Dedifferentiated amniotic fluid mesenchymal stem cell (primary cell): ENCODE results near the gene ATXN10.

Experiments used
- DNase-seq: peaks from one replicate; pipeline ENCODE4 v3.0.0-alpha.2; 2016; ENCODE audit errors: extremely low spot score

ATXN10 gene

DNA sequence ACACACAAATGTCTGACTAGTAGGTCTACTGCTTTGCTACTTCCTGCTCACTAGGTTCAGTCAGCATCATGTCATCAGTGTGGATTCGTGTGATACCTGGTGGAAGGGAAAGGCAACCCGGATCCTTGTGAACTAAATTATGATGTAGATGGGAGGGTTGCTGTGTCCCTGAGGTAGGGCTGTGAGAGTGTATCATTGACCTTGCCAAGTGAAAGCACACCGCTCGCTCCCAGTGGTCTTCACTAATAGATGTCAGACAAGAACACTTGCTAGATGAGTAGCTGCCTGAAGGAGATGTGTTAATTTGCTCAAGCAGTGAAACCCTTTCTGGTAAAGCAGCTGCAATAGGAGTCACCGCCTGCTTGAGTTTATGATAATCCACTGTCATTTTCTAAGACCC is 185.9 kb downstream of the ATXN10 start:
- DNase-seq: no peak

DNA sequence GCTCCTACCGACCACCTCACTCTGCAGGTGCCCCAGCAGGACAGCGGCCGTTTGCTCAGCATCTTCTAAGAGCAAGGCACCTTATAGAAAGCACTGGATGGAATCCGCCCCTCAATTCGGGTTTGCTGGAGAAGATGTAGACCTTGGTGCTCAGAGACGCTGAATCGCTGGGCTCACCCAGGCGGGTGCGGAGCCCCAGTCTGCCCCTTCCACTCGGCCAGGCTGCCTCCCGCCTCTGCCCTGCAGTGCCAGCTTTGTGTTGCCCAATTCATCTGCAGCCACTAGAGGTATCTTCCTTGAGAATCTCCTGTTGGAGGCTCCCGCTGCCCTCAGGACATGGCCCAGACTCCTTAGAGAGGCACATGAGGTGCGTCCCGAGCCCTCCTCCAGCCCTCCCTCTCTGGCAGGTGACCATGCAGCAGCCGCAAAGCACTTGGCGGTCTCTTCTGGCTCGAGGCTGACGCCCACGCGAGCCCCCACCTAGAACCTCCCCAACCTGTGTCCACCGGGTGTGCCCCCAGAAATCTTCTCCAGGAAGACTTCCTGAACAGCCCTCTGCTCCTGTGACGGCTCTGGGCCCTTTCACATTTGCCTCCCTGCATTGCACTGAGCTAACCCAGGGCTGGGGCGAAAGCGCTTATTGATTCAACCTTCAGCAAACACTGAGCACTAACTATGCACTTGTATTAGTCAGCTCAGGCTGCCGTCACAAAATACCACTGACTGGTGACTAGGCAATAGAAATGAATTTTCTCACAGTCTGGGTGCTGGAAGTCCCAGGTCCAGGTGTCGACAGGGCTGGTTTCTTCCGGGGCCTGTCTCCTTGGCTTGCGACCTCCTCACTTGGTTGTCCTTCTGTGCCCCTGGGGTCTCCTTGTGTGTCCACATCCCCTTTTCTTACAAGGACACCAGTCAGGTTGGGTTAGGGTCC is 187.9 kb downstream of the ATXN10 start:
- no peak for DNase-seq

DNA sequence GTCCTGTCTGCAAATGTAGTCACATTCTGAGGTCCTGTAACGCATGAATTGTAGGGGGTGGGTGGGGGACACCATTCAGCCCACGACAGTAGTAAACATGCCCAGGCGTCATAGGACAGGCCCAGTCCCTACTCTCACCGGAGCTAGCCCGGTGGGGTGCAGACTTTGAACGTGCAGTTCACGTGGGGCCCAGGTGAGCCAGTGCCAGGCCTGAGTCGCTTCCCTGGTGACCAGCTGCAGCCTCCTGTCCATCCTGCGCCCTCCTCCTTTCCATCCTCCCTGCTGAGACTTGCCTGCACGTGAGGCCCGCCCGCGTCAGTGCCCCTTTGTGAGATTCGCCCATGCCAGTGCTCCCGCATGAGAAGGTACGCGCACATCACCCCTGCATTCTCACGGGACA is 188.6 kb downstream of the ATXN10 start:
- no peak for DNase-seq

DNA sequence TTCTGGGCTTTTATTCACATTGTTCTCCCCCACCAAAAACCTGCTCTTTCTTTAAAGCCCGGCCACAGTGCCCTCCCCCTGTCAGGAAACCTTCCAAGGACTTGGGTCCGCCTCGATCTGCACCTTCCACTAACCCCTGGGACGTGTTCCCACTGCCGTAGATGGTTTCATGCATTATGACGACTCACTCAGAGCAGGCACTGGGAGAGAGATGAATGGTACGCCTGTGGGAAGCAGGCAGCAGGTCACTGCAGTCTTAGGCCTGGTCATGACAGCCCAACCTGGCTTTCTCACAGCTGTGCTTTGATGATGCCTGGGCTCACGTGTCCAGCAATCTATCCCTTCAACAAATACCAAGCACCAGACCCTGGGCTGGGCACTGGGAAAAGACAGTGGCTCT is 189.6 kb downstream of the ATXN10 start:
- no peak for DNase-seq

DNA sequence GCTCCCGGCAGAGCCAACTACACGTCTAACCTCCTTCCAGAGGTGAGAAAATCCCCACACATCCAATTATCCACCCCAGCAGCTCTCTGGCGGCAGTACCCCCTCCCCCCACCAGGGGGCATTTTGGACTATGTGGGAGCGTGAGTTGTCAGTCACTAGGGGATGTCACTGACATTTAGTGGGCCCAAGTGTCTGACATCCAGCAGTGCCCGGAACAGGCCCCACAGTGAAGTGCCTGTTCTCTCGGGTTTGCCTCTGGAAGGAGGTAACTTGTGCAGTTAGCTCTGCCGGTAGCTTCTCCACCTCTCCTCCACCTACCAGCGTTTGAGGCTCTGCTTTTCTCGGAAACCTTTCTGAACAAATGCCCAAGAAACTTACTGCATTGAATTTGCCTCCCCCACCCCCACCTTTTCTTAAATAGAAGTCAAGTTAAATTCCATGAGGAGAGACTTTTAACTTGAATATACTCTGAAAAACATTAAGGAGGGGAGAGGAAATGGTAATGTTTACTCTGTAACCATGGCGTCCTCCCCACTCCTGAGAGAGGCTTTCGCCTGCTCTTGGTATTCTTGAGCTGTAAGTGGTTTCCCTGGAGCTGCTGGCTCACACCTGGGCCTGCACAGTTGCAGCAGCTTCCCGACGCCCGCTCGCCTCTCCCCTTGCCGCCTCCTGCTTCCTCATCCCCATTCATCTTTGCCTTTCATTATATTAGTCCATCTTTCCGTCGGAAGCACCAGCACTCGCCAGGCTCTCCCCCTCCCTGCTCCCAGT is 192.5 kb downstream of the ATXN10 start:
- DNase-seq: no peak

DNA sequence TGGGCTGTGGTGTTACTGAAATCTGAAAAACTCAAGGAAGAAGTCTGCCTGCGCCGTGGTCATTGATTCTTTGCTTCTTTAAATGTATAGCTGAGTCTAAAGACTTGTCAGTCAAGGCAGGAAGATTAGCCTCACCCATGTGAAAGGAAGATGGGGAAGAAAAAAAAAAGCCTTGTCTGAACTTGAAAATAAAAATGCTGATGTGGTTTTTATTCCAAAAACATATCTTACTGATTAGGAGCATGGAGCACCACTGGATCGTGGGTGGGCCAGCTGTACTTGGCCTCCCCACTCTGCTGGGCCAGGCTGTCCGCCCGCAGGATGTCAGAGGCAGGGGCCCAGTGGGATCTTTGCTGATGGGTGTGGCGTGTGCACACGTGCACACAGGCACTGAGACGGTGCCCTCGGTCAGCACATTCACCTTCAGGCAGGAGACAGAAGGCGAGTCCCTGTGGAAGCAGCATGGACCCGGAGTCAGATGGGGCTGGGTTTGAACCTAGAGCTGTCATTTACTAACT is 193.4 kb downstream of the ATXN10 start:
- DNase-seq: no peak

DNA sequence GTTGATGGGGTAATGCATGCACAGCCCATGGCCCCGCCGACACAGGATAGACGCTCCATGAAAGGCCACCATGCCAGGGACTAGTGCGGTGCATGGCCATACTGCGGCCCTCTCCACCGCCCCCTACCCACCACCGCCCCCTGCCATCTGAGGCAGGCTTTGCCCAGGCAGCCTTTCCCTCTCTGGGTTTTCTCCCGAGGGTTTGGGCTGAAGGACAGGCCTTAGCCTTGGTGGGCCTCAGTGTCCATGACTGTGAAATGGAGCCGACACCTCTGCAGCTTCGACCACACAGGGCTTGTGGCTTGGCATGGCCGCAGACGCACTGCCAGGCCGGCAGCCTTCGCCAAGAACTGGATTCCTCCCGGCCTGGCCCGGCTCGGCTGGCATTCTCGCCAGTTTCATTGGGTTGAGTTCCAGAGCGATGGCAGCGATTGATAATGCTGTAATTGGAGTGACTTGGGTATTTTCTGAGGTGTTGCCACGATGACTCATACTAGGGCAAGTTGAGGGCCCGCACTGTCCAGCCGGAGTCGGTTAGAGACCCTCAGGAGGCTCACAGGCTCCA is 194.0 kb downstream of the ATXN10 start:
- no peak for DNase-seq

DNA sequence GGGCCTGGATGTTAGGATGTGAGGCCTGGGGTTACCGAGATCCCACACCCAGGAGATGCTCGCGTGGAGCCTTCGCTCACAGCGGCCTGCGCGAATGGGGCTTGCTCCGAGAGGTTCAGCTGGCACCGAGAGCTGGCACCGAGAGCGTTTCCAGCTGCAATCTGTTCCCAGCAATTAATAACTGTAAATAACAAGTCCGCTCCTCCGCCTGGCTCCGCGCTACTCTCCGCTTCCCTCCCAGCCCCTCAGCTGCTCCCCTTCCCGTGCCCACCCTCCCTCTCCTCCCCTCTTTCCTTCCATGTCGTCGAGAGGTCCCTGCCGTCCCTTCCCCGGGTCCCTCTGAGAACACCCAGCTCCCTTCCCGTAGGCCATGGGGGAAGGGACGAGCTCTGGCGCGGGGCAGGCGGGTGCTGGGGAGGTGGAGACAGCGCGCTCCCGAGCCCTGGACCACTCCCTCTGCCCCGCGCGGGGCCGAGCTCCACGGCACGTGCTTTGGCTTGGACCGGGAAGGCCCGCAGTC is 194.6 kb downstream of the ATXN10 start:
- DNase-seq: no peak

DNA sequence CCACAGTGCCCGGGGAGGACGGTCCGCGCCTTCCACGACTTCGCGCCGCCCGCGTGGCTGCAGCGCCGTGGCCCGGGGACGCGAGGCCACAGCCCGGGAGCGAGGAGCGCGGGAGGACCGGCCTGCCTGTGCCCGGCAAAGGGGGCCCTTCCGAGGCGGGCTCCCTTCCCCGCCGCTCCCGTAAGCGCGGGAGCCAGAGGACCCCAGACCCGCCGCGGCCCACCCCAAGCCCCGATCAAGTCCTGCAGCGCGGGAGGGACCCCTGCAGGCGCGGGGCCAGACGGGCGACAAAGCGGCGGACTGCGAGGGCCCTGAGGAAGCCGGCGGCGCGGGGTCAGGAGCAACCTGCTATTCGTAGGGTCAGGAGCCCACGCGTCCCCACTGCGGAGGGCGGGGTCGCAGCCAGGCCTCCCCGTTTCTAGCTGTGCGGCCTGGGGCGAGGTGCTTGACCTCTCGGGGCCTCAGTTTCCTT is 195.0 kb downstream of the ATXN10 start:
- no peak for DNase-seq

DNA sequence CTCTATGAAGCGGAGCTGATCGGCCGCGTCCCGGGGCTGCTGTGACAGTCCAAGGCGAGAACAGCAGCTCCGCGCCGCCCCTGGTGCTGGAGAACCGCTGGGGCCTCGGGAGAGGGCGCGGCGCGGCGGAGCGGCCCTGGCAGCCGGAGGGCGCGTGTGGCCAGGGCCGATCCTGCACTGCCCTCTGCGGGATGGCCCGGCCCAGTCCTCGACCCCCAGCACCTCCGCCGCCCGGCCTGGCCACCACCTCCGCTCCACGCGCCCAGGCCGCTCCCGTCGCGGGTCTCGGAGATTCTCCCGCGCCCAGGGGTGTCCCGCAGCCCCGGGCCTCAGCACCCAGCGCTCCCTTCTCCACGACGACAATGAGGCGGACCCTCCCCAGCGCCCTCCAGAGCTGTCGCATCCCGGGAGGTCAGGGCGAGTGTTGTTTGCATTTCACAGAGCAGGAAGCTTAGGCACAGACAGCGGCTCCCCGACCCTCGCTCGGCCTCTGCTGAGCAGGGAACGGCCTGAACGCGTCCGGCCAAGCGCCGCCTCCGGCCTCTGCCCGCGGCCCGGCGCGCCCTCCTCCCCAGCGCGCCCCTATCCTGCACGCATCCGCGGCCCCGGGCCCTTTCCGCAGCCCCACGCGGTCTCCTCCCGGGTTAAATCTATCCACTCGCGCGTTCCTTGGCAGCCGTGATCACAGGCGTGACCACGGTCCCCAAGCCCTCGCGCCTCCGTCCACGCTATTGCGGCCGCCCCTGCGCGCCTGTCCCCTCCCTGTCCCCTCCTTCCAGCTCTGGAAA is 195.7 kb downstream of the ATXN10 start:
- no peak for DNase-seq

DNA sequence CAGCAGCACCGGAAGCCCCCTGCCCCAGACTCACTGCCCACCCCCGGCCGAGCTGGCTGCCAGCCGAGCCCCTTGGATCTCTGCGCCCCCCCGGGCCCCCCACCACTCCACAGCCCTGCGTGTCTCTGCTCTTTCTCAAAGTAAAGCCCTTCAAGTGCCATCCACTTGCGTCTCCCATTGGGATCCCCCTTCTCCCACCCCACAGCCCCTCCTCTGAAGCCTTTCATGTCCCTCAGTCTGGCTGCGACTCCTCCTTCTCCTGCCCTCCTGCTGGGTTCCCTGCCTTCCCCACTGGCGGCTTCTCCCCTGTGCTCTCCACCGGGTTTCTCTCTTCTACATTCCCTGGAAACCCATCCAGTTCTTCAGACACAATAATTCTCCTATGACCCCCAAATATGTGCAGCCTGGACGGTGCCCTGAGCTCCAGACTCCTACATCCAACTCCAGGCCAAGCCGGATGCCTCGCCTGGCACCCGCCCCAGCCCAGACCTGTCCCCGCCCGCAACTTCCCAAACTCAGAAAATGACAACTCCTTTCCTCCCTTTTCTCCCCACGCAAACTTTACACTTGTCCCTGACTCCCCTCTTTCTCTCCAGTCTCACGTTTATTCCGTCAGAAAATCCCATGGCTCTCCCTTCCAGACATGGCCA is 196.4 kb downstream of the ATXN10 start:
- DNase-seq: no peak

DNA sequence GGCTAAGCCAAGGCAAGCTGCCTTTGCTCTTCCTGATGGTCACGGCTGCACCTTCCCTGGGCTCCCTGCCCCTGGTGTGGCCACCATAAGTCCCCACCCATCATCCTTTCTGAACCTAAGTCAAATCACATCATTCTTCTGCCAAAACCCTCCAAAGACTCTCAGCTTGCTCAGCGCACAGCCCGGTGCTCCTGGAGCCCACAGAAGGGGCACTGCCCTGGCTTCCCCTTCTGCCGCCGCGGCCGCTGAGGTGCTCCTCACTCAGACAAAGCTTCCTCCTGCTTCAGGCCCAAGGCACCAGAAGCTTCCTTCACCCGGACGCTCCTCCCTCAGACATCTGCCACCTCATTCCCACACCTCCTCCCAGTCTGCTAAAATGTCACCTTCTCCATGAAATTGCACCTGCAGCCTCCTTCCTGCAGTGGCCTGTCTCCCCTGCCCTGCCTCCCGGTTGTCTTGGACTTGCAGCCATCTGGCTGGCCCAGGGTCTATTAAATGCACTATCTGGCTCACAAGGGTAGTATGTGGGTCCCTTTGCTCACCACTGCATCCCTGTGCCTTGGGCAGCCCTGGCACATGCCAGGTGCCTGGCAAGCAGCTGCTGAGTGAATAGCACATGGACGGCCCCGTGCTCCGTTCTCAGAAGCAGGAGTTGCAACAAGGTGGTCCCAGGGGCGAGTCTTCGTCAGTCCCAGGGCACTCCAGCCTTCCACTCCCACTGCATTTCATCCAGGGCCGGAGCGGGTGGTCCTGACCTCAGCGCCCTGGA is 197.1 kb downstream of the ATXN10 start:
- DNase-seq: no peak

DNA sequence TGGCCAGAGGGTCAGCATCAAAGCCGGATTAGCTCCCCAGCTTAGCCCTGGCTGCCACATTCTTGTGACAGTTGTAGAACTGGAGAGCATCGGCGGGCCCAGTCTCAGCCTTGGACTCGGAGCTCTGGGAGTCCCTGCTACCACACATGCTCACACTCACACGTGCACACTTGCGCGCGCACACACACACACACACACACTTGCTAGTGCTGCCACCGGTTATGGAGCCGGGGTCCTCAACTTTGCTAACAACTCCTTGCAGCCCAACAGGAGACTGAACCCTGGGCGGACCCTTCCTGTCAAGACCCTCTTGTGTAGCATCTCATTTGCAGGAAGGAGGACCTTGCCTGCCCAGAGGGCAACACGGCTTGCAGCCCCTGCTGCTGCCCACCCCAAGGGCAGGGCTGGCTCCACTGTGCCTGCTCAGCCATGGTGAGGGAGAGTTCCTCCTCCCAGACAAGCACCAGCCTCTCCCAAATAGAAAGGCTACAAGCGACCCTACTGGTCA is 197.8 kb downstream of the ATXN10 start:
- no peak for DNase-seq

DNA sequence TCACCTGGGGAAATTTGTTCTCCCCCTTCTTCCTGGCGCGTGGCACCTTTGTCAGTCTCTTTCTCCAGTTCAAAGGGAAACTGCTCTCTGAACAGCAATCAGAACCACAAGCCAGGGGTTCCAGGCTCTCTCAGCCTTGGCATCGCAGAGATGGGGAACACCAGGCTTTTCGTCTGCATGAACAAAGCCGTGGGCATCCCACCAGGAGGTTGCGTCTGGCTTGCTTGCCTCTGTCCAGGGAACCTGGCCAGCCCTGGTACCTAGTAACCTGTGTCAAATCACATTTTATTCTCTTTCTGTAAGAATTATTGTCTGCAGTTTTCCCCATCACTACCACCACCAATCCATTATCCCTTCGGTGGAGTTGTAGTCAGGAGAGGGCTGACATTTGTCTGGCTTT is 198.4 kb downstream of the ATXN10 start:
- DNase-seq: no peak

DNA sequence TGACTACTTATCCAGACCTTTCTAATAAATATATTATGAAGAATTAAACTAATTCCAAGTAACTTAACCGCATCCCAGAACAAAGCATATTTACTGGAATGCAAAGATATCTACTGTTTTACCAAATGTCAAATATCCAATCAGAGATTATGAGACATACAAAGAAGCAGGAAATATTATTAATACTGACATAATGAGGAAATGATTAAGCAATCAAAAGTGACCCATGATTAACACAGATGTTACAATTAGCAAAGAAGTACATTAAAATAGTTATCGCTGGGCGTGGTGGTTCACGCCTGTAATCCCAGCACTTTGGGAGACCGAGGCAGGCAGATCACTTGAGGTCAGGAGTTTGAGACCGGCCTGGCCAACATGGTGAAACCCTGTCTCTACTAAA is 200.1 kb downstream of the ATXN10 start:
- no peak for DNase-seq

DNA sequence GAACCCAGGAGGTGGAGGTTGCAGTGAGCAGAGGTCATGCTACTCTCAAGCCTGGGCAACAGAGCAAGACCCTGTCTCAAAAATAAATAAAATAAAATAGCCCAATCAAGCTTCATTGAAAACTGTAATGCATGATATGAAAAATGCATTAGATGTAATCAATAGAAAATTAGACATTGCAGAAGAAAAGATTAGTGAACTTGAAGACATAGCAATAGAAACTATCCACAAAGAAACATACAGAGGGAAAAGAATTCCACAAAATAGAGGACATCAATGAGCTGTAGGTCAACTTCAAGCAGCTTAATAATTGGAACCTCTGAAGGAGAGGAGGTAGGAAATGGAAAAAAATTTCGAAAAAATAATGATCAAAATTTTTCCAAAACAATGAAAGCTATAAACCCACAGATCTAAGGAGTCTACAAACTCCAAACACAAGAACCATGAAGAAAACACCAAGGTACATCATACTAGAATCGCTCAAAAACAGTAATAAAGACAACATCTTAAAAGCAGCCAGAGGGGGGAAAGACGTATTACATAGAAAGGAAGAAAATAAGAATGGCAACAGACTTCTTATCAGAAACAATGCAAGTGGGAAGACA is 201.1 kb downstream of the ATXN10 start:
- no peak for DNase-seq

DNA sequence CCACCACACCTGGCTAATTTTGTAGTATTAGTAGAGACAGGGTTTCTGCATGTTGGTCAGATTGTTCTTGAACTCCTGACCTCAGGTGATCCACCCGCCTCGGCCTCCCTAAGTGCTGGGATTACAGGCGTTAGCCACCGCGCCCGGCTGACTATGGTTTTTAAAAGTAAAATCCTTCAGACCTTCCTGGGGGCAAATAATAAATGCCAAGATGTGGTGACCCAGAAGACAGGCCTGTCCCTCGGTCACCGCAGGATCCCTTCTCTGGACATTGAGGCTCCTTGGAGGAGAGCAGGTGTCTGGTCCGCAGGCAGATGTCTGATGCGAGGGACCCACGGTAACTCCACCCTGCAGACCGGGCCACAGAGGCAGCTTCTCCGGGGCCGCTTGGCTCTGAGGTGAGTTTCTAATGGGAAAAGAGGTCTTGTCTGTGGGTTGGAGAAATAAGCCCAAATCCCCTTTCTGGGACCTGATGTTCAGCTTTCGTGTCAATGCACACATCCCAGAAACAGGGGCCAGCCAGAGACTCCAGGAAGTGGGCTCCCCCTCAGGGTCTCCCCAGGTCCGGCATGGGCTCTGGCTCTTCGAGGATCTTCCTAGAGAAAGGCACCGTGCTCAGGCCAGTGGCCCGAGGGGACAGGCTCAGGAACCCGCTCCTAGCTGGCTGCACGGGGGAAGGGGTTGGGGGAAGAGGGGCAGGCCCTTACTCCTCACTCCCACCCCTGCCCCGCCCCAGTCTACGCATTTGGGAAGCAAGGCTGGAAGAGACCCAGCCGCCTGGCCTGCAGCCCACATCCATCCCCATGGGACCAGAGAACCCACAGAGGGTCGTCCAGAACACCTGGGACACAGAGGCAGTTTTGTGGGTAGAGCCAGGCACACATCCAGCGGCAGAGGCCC is 204.8 kb downstream of the ATXN10 start:
- no peak for DNase-seq

DNA sequence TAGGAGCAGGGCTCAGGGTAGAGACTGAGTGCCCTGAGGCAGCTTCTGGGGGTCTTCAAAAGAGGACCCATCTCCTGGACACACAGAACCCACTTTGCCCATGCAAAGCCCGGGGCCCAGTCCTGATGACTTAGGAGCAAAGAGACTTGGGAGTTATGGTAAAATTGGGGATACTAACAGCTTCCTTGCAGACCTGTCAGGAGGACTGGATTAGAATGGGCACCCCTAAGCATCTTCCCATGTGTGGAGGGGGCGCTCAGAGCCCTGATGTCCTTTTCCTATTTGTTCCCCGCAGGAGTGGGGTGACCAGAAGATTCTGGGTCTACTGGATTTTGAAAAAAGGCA is 205.4 kb downstream of the ATXN10 start:
- DNase-seq: no peak
